HG02642 (cell line): ENCODE measurements around the gene TMX1.

Experiments used
- ATAC-seq: cut with Tn5 transposase; IDR thresholded peaks from one replicate; pipeline ENCODE4 v1.9.1; 2021; ENCODE audit warnings: mild to moderate bottlenecking; ENCODE audit not compliant: unreplicated experiment, poor library complexity

The TMX1 gene

GRCh38 chr14:51240804-51241380, 845 bp downstream of the TMX1 start:
- no peak for ATAC-seq

GRCh38 chr14:51242545-51243490, 2.8 kb downstream of the TMX1 start:
- no peak for ATAC-seq

- no peak for ATAC-seq
These were observed 4.5 kb downstream of the TMX1 start for GRCh38 chr14:51244591-51244990.

- ATAC-seq = no peak
These were observed 6.0 kb downstream of the TMX1 start for GRCh38 chr14:51246032-51246431.

- ATAC-seq = peak; percentile 81
These were observed 8.3 kb downstream of the TMX1 start for GRCh38 chr14:51248016-51248987.

- no peak for ATAC-seq
These were observed 11.4 kb downstream of the TMX1 start for GRCh38 chr14:51251486-51251885.

GRCh38 chr14:51253880-51254279, 13.8 kb downstream of the TMX1 start:
- ATAC-seq = no peak

GRCh38 chr14:51258280-51258679, 18.2 kb downstream of the TMX1 start:
- no peak for ATAC-seq

- ATAC-seq = no peak
These were observed 18.7 kb downstream of the TMX1 start for GRCh38 chr14:51258788-51259187.

GRCh38 chr14:51260225-51260624, 20.2 kb downstream of the TMX1 start:
- ATAC-seq = no peak

- ATAC-seq = no peak
These were observed 21.1 kb downstream of the TMX1 start for GRCh38 chr14:51261151-51261550.

- ATAC-seq = no peak
These were observed 22.8 kb downstream of the TMX1 start for GRCh38 chr14:51262868-51263267.

GRCh38 chr14:51269634-51270033, 29.6 kb downstream of the TMX1 start:
- no peak for ATAC-seq

GRCh38 chr14:51276605-51277004, 36.6 kb downstream of the TMX1 start:
- ATAC-seq = no peak

GRCh38 chr14:51277753-51278415, 37.8 kb downstream of the TMX1 start:
- no peak for ATAC-seq

- no peak for ATAC-seq
These were observed 42.5 kb downstream of the TMX1 start for GRCh38 chr14:51282517-51282916.

GRCh38 chr14:51283402-51284085, 43.5 kb downstream of the TMX1 start:
- no peak for ATAC-seq

GRCh38 chr14:51284241-51284640, 44.2 kb downstream of the TMX1 start:
- ATAC-seq = no peak

- peak; percentile 74 for ATAC-seq
These were observed 45.1 kb downstream of the TMX1 start for GRCh38 chr14:51285120-51285519.

GRCh38 chr14:51289169-51289568, 49.1 kb downstream of the TMX1 start:
- ATAC-seq = no peak
